Activated naive CD4-positive, alpha-beta T cell (primary cell): ENCODE results near the gene MED29.

Source experiments
- DNase-seq, 4 experiments: peaks; one replicate each; lab custom pipeline; 2025; lab: John Stamatoyannopoulos, UW

Gene MED29

GRCh38 chr19:39411081-39411831 is 20.1 kb downstream of the MED29 start:
- DNase-seq, result no peak

GRCh38 chr19:39411832-39412099 is 20.6 kb downstream of the MED29 start:
- peak; percentile 86 to 91 (median 88) for DNase-seq

GRCh38 chr19:39412100-39412866 is 21.1 kb downstream of the MED29 start, which contains the start of gene PLEKHG2:
Gene PLEKHG2 (plus strand): TSS chr19:39412669. CDS start chr19:39414087, 1,418 bp downstream.
- DNase-seq, result peak; percentile 98 to 99 (median 98)

GRCh38 chr19:39412867-39413271 is 21.7 kb downstream of the MED29 start:
- DNase-seq, result peak in 1 of 4 experiments; percentile 35

- peak in 1 of 4 experiments; percentile 35 for DNase-seq
Observed at GRCh38 chr19:39413272-39413910, 22.2 kb downstream of the MED29 start.

GRCh38 chr19:39413911-39414608 is 22.9 kb downstream of the MED29 start:
- DNase-seq, result no peak

- DNase-seq, result peak in 1 of 4 experiments; percentile 11
Observed at GRCh38 chr19:39415111-39416046, 24.2 kb downstream of the MED29 start.

GRCh38 chr19:39416152-39417120 is 25.3 kb downstream of the MED29 start:
- DNase-seq, result no peak

GRCh38 chr19:39417463-39418181 is 26.4 kb downstream of the MED29 start:
- no peak for DNase-seq

- no peak for DNase-seq
Observed at GRCh38 chr19:39419003-39419402, 27.8 kb downstream of the MED29 start.

- no peak for DNase-seq
Observed at GRCh38 chr19:39420769-39421168, 29.6 kb downstream of the MED29 start.

- no peak for DNase-seq
Observed at GRCh38 chr19:39422020-39422419, 30.8 kb downstream of the MED29 start.

- no peak for DNase-seq
Observed at GRCh38 chr19:39423258-39424086, 32.3 kb downstream of the MED29 start.

- DNase-seq, result no peak
Observed at GRCh38 chr19:39424934-39425333, 33.8 kb downstream of the MED29 start.

GRCh38 chr19:39425744-39426143 is 34.6 kb downstream of the MED29 start:
- DNase-seq, result no peak

GRCh38 chr19:39426170-39426569 is 35.0 kb downstream of the MED29 start:
- no peak for DNase-seq

GRCh38 chr19:39427707-39428106 is 36.5 kb downstream of the MED29 start:
- no peak for DNase-seq
